HG03521 (cell line): Measurements from ENCODE around the gene IER3IP1.
"Not testable (repeated sequence)": the region's sequence is repeated elsewhere in the genome, so short reads cannot be mapped to it uniquely, and the experiment has no call there.

ENCODE experiments used
- ATAC-seq: cut with Tn5 transposase; IDR thresholded peaks from one replicate; pipeline ENCODE4 v1.9.1; 2021; ENCODE audit warnings: mild to moderate bottlenecking, moderate library complexity; ENCODE audit not compliant: unreplicated experiment

IER3IP1 gene

GRCh38 chr18:47175898-47176575, at the start of gene IER3IP1:
TSS of gene IER3IP1 (minus strand) at chr18:47176364. CDS start at chr18:47176277, 87 bp downstream.
- ATAC-seq, result peak; percentile 86

GRCh38 chr18:47215554-47216138, 39.5 kb upstream of the IER3IP1 start:
- ATAC-seq, result no peak

GRCh38 chr18:47209171-47209570, 33.0 kb upstream of the IER3IP1 start:
- no peak for ATAC-seq

- no peak for ATAC-seq
Observed at GRCh38 chr18:47206945-47207637, 30.9 kb upstream of the IER3IP1 start.

GRCh38 chr18:47204908-47205522, 28.9 kb upstream of the IER3IP1 start:
- no peak for ATAC-seq

- ATAC-seq, result no peak
Observed at GRCh38 chr18:47203626-47204464, 27.7 kb upstream of the IER3IP1 start.

- not testable (repeated sequence) for ATAC-seq
Observed at GRCh38 chr18:47195961-47196360, 19.8 kb upstream of the IER3IP1 start.

GRCh38 chr18:47191961-47192360, 15.8 kb upstream of the IER3IP1 start:
- no peak for ATAC-seq

GRCh38 chr18:47187721-47188120, 11.6 kb upstream of the IER3IP1 start:
- no peak for ATAC-seq

GRCh38 chr18:47184419-47185050, 8.4 kb upstream of the IER3IP1 start:
- ATAC-seq, result no peak

- not testable (repeated sequence) for ATAC-seq
Observed at GRCh38 chr18:47182156-47182555, 6.0 kb upstream of the IER3IP1 start.

- no peak for ATAC-seq
Observed at GRCh38 chr18:47180765-47181164, 4.6 kb upstream of the IER3IP1 start.

GRCh38 chr18:47179520-47179919, 3.4 kb upstream of the IER3IP1 start:
- ATAC-seq, result no peak

- peak; percentile 5 for ATAC-seq
Observed at GRCh38 chr18:47175283-47175897, 774 bp downstream of the IER3IP1 start.

- no peak for ATAC-seq
Observed at GRCh38 chr18:47174545-47175116, 1.5 kb downstream of the IER3IP1 start.

- no peak for ATAC-seq
Observed at GRCh38 chr18:47172476-47172875, 3.7 kb downstream of the IER3IP1 start.

- no peak for ATAC-seq
Observed at GRCh38 chr18:47168913-47169312, 7.3 kb downstream of the IER3IP1 start.

- ATAC-seq, result no peak
Observed at GRCh38 chr18:47168509-47168908, 7.7 kb downstream of the IER3IP1 start.

- ATAC-seq, result no peak
Observed at GRCh38 chr18:47166294-47166693, 9.9 kb downstream of the IER3IP1 start.
